Parietal lobe (tissue), 2 donors: ENCODE results near the gene MEF2A. TPM values are rescaled to one million over a fixed set of nuclear protein-coding genes. Genes with fewer than 3 reads are reported as not detected.

Source experiments
- small RNA-seq: library from RNA; depleted of rRNA; stranded (forward); fragments of <200 nt; gene quantifications from one replicate; pipeline ENCODE3, GENCODE V24; 2014; ENCODE audit warnings: low replicate concordance
- total RNA-seq: library from RNA; depleted of rRNA; stranded (reverse); fragments of >200 nt; gene quantifications from one replicate; pipeline ENCODE4 v1.2.3, GENCODE V29; 2014

Gene MEF2A
- 58.2 TPM for total RNA-seq

DNA sequence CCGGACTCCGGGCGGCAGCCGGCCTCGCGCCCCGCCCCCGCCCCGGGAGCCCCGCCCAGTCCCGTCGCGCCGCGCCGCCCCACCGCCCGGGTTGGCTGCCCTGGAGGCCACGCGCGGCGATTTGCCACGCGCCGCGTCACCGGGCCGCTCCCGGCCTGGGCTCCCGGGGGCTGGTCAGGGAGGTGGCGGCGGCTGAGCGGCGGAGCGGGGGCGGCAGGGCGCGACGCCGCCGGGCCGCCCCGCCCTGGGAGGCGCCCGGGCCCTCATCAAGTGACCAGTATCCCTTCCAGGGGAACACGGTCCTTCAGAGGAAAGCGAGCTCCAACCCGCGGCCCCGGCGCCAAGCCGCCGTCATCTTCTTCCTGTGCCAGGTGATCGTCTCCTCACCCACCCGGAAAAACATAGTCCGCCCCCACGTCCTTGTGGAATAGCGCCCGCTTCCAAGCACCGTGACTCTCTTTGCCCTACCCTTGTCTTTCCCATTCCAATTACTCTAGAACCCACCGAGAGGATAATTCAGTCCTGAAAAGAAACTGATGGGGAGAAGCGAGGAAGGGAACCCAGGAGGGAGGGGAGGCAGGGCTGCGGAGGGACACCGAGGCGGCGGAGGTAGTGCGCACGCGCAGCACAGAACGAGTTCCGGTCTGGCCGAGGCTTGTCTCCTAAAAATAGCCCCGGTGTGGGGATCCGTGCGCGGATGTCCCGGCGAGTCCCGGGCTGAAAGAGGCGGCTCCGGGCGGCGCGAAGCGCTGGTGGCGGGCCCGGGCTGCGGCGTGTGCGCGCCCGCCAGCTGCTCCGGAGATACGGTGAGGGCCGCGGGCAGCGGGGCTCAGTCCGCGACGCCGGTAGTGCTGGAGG lies at the start of gene MEF2A:
Gene MEF2A (plus strand): TSS at position 686 of the 858 bp plus-strand sequence. CDS start 67,136 bp downstream, outside the sequence.

DNA sequence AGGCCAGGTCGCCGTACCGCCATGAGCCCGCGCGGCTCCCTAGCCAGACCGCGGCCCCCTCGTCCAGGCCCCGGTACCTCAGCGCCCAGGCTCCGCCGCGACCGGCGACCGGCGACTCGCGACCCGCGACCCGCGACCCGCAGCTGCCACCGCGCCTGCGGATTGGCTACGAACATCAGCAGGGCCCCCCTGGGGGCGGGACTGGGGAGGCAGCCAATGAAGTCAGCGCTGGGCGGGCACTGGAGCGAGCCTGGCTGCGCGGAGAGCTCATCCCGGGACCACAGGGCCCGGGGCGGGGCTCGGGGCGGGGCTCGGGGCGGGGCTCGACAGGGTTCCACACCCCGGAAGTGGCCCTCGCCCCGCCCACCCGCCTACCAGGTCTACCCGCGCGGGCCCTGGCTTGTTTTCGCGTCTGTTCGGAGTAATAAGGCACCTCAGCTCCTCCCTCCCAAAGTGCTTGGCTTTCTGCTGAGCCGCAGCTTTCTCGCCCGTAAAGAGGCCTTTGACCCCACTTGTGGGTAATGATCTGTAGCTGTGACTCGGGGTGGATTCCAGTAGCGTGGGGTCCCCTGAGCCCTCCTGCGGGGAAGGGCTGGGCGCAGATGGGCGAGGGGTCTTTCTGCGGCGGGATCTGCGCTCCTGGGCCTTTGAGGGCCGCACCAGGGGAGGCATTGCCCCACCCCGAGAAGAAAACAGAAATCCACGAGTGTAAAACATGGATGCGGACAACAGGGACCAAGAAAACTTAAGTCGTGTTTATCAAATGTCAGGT lies 167.7 kb downstream of the MEF2A start, which contains the start of gene LYSMD4:
Gene LYSMD4 (minus strand): TSS at position 170 of the 772 bp plus-strand sequence. CDS start 1,438 bp downstream, outside the sequence.

Small RNA genes within 50 kb of the gene (small RNA-seq; reads per million reads assigned to genes)
- not detected for gene RF00019

Other genes with a start within 250 kb of the MEF2A start
- 36.9 TPM for gene LYSMD4, start 167.5 kb downstream of the MEF2A start, total RNA-seq